Endothelial cell of umbilical vein (primary cell): ENCODE data around the gene CYP21A2.

ENCODE experiments used
- CTCF ChIP-seq, 2 donors: IDR thresholded peaks; 1 replicate in 1 of 2; 2 replicates in 1 of 2; pipeline ENCODE4 v1.5.1; 2011; ENCODE audit warnings: low read length in 2 of 2, mild to moderate bottlenecking in 2 of 2, moderate library complexity in 2 of 2, control low read depth in 1 of 2, inconsistent platforms in 1 of 2, low read depth in 1 of 2; ENCODE audit not compliant: insufficient read depth in 1 of 2; ENCODE audit errors: extremely low read depth in 1 of 2
- EZH2 ChIP-seq: IDR thresholded peaks from 2 replicates; pipeline ENCODE4 v1.6.1; 2012; ENCODE audit warnings: borderline replicate concordance, low read depth, mild to moderate bottlenecking, moderate library complexity, low read length, inconsistent platforms; ENCODE audit not compliant: severe bottlenecking
- GATA2 ChIP-seq: IDR thresholded peaks from 2 replicates; pipeline ENCODE4 v1.7.0; 2011; ENCODE audit warnings: low read depth, mild to moderate bottlenecking, moderate library complexity, mixed read lengths, low read length; ENCODE audit not compliant: insufficient read length, insufficient read depth
- MAX ChIP-seq: IDR thresholded peaks from 2 replicates; pipeline ENCODE4 v1.6.1; 2011; ENCODE audit not compliant: insufficient read depth, insufficient read length
- POLR2A ChIP-seq: IDR thresholded peaks from 2 replicates; pipeline ENCODE4 v1.6.1; 2012; ENCODE audit warnings: low read depth, mild to moderate bottlenecking, control low read depth, low read length
- POLR2AphosphoS5 ChIP-seq: IDR thresholded peaks from 2 replicates; pipeline ENCODE4 v1.6.1; 2012; ENCODE audit warnings: low read depth, mild to moderate bottlenecking, control low read depth, low read length, moderate library complexity; ENCODE audit not compliant: insufficient read depth

- no peak for TF ChIP-seq CTCF (IDR thresholded peaks at IDR 0.05; ENCODE audit: extremely low read depth in 1 of 2, insufficient read depth in 1 of 2, low read depth in 1 of 2, low read length in 2 of 2)
- TF ChIP-seq MAX = no peak
- no peak for TF ChIP-seq POLR2AphosphoS5
- no peak for TF ChIP-seq EZH2
- no peak for TF ChIP-seq GATA2
- no peak for TF ChIP-seq POLR2A
These were observed 20.3 kb downstream of the CYP21A2 start for GRCh38 chr6:32058511-32058963.
